SK-N-MC (cell line): Measurements from ENCODE around the gene CCDC192.

Experiments
- DNase-seq: peaks from one replicate; pipeline ENCODE4 v3.0.0-alpha.2; 2011; ENCODE audit warnings: low read depth, low spot score
- H3K27ac ChIP-seq: fragments of 200-600 bp; sonication (generic); 2 replicates; pipeline ENCODE4 v1.5.1; 2016; ENCODE audit warnings: mixed run types
- H3K36me3 ChIP-seq: fragments of 200-600 bp; sonication (generic); 2 replicates; pipeline ENCODE4 v1.6.1; 2017; ENCODE audit warnings: antibody characterized with exemption, low read length, mixed read lengths; ENCODE audit not compliant: insufficient read depth
- H3K4me3 ChIP-seq: fragments of 200-600 bp; sonication (generic); 2 replicates; pipeline ENCODE4 v1.5.1; 2016
- H3K9ac ChIP-seq: fragments of 200-600 bp; sonication (generic); 2 replicates; pipeline ENCODE4 v1.8.0; 2017; ENCODE audit warnings: mixed run types, mixed read lengths; ENCODE audit not compliant: insufficient read length
- H3K9me3 ChIP-seq: fragments of 200-600 bp; sonication (generic); 2 replicates; pipeline ENCODE4 v1.6.1; 2017; ENCODE audit warnings: low read depth, mild to moderate bottlenecking, antibody characterized with exemption, low read length, moderate library complexity, mixed read lengths
- EZH2 ChIP-seq: fragments of 200-600 bp; sonication (generic); IDR thresholded peaks from one replicate; pipeline ENCODE4 v1.6.1; 2017; ENCODE audit warnings: antibody characterized with exemption
- FOXP2 ChIP-seq: optimal IDR thresholded peaks from 2 replicates; pipeline ENCODE3; 2011; ENCODE audit warnings: mild to moderate bottlenecking, moderate library complexity; ENCODE audit not compliant: insufficient read depth; ENCODE audit errors: extremely low read length, control extremely low read depth
- POLR2AphosphoS5 ChIP-seq: IDR thresholded peaks from 2 replicates; pipeline ENCODE4 v1.6.1; 2012; ENCODE audit warnings: mild to moderate bottlenecking, low read depth, low read length, borderline replicate concordance

The CCDC192 gene

DNA sequence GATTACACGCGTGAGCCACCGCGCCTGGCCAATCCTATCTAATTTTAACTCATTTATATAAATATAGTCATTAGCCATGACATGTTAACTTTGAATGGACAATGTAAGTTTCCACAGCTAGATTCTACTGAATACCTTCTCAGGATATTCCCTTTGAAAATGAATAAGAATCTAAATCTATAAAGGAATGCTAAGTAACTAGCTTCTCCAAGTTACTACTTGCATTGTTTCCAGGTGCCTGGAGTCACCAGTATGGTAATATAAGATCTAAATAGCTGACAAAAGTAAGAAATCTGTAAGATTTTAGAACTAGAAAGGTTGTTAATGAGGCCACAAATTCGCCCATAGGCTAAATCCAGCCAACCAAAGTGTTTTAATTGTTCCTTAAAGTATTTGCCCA lies 191.3 kb downstream of the CCDC192 start:
- no peak overlapping the region for H3K9ac ChIP-seq
- DNase-seq, result no peak
- no peaks in the 10 kb centered on the region for H3K36me3 ChIP-seq
- H3K27ac ChIP-seq, result no peak overlapping the region
- no peak overlapping the region for H3K4me3 ChIP-seq
- no peak for TF ChIP-seq EZH2
- no peak for TF ChIP-seq POLR2AphosphoS5
- TF ChIP-seq FOXP2, result no peak
- H3K9me3 ChIP-seq, result no peaks in the 10 kb centered on the region

DNA sequence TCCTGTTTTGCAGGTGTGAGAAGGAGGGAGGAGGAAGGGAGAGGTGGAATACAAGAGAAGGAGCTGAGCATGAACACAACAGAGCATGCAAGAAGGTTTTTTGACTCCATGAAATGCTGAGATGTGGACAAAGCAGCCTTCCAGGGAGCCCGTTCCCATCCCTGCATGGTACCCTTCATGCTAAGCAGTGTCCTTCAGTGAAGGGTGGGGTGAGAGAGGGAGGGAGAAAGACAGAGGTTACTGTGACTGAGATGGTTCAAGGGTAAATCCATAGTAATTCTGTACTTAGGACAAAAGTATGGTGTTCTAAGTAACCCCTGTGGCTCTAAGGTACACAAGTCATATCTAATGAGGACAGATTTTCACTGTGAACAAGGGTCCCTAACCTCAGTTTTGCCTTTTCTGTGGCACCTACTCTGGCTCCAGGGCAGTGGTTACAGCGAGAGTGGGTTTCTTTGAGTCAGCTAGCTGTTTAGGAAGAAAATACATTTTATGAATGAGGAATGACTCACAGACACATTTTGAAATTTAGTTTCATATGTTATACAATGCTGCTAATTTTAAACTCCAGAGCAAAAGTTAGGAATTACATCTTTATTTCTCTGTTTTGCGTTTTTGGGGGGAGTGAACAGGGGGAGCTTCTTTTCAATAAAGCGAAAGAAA lies 195.5 kb downstream of the CCDC192 start:
- TF ChIP-seq FOXP2, result no peak
- TF ChIP-seq EZH2, result no peak
- no peak for TF ChIP-seq POLR2AphosphoS5
- H3K9ac ChIP-seq, result no peak overlapping the region
- H3K4me3 ChIP-seq, result no peak overlapping the region
- DNase-seq, result no peak
- H3K36me3 ChIP-seq, result no peaks in the 10 kb centered on the region
- no peaks in the 10 kb centered on the region for H3K9me3 ChIP-seq
- no peak overlapping the region for H3K27ac ChIP-seq

DNA sequence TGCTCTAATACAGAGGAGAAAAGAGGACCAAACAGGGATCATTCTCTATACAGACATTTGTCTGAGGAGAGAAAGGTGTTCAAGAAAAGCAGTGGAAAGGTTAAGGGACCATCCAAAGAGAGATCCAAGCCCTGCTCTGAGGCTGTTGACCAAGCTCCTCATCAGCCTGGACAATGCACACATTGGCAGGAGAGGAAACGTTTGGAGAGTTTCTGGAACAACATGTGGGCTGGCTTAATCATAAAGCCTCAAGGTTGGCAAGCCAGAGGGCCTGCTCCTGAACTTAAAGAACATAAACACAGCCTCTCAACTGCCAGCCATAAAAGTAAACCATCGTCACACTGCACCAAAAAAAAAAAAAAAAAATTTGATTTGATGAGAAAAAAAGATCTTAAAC lies 196.0 kb downstream of the CCDC192 start:
- H3K9ac ChIP-seq, result no peak overlapping the region
- TF ChIP-seq POLR2AphosphoS5 (no peak), EZH2 (no peak), FOXP2 (no peak)
- H3K9me3 ChIP-seq, result no peaks in the 10 kb centered on the region
- H3K4me3 ChIP-seq, result no peak overlapping the region
- no peaks in the 10 kb centered on the region for H3K36me3 ChIP-seq
- H3K27ac ChIP-seq, result no peak overlapping the region
- no peak for DNase-seq

DNA sequence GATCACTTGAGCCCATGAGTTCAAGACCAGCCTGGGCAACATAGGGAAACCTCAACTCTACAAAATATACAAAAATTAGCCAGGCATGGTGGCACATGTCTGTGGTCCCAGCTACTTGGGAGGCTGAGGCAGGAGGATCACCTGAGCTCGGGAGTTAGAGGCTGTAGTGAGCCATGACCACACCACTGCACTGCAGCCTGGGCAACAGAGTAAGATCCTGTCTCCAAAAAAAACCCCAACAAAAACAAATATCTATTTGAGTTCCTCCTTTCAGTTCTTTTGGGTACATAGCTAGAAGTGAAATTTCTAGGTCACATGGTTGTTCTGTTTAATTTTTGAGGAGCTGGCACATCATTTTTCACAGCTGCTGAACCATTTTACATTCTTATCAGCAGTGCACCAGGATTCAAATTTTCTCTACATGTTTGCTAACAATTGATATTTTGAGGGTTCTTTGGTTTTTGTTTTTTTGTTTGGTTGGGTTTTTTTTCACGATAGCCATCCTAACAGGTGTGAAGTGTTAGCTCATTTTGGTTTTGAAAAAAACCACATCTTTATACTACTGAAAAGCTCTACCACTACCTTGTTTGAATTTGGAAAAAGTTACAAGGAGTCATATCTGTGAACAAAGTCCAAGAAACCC lies 203.5 kb downstream of the CCDC192 start:
- TF ChIP-seq POLR2AphosphoS5 (no peak), FOXP2 (no peak), EZH2 (no peak)
- no peak overlapping the region for H3K27ac ChIP-seq

DNA sequence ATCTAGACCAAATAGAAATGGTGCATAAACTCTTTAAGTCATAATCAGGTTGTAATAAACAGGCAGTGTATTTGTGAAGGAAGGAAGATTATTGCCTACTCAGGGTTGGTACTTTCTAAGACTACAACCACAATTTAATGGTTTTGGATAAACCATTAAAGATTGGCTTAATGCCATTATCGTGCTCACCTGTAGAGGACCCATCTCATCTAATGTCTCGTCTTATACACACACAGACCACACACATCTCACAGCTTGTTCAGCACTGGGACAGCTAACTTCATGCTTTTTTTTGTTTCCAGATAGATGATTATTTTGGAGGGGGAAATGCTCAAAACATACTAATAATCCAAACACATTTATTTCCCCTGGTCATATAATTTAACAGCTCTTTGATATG lies 204.7 kb downstream of the CCDC192 start:
- H3K36me3 ChIP-seq, result no peaks in the 10 kb centered on the region
- no peaks in the 10 kb centered on the region for H3K9me3 ChIP-seq
- no peak overlapping the region for H3K9ac ChIP-seq
- no peak for TF ChIP-seq POLR2AphosphoS5
- DNase-seq, result no peak
- H3K27ac ChIP-seq, result no peak overlapping the region
- H3K4me3 ChIP-seq, result no peak overlapping the region

More for the DNA sequence above, 203.5 kb downstream of the CCDC192 start:
- Histone ChIP-seq H3K36me3 (no peaks in the 10 kb centered on the region), H3K9me3 (no peaks in the 10 kb centered on the region), H3K4me3 (no peak overlapping the region), H3K9ac (no peak overlapping the region)
- DNase-seq, result no peak

DNA sequence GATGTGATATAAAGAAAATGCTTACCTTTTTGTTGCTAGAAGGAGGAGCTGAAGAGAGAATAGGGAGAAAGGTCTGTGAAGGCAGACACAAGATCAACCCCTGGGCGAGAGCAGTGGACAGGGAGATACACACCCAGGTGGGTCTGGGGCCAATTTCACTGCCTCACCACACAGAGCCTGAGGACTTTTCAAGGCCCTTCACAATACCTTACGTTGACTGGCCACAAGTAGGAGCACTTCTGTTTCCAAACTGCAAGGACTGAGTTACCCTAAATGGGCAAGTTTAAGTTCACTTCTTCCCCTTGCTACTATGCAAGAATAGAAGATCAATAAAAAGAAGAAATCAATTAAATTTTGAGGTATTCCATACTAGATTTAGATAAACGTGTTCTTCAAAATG lies 205.9 kb downstream of the CCDC192 start:
- TF ChIP-seq EZH2, result no peak
- no peak for TF ChIP-seq FOXP2
- no peak for TF ChIP-seq POLR2AphosphoS5
- no peaks in the 10 kb centered on the region for H3K9me3 ChIP-seq
- H3K27ac ChIP-seq, result no peak overlapping the region
- no peak overlapping the region for H3K4me3 ChIP-seq
- no peaks in the 10 kb centered on the region for H3K36me3 ChIP-seq
- H3K9ac ChIP-seq, result no peak overlapping the region
- no peak for DNase-seq

DNA sequence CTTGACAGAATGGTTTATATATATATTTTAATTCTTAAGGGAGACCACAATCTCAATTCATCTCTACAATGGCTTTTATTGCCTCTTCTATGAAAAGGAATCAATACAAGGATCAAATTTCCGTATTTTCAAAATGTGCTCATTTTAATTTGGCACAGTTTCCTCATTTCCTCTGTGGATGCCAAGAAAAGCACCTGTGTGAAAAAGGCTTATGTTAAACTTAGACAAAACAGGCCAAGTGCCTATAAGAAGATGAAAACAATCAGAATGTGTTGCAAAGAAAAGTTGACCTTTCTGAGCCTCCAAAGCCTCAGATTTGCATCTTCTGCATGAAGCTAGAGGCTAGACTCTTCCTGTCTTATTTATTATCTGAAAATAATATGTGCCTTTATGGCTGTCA lies 206.6 kb downstream of the CCDC192 start:
- no peaks in the 10 kb centered on the region for H3K36me3 ChIP-seq
- no peak overlapping the region for H3K4me3 ChIP-seq
- no peaks in the 10 kb centered on the region for H3K9me3 ChIP-seq
- H3K9ac ChIP-seq, result no peak overlapping the region
- TF ChIP-seq EZH2 (no peak), FOXP2 (no peak), POLR2AphosphoS5 (no peak)
- no peak overlapping the region for H3K27ac ChIP-seq
- no peak for DNase-seq

DNA sequence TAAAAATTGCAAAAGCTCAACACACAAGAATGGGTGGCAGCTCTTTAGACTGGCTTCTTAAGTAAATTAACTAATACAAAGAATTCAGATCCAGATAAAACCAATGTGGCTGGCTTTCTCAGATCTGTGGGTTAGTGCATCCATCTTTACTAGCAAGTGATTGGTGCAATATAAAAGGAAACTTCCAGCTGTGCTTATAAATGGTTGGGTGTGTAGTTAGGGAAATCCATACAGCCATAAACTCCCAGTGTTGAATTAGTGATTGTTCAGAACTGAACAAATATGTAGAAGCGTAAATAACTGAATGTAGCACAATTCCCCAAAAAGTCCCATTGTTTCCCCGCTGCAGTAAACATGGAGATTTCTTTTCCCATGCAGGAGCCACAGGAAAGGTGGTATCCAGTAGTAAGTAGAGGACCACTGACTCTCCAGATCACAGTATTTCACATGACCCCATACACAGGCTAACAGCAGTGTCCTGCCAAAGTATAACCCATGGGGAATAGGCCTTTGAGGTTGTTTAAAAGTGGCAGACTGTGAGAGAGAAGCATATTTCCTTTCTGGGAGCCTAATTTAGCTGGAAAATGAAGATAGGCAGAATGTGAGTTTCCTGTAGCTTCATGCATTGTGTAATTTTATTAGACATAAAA lies 207.2 kb downstream of the CCDC192 start:
- Histone ChIP-seq H3K36me3 (no peaks in the 10 kb centered on the region), H3K4me3 (no peak overlapping the region), H3K27ac (no peak overlapping the region), H3K9me3 (no peaks in the 10 kb centered on the region), H3K9ac (no peak overlapping the region)
- DNase-seq, result no peak
- TF ChIP-seq POLR2AphosphoS5, result no peak
- TF ChIP-seq FOXP2, result no peak
- TF ChIP-seq EZH2, result no peak
